H1 (cell line): Measurements from ENCODE around the gene VENTX. TPM values are rescaled to one million over a fixed set of nuclear protein-coding genes. Genes with fewer than 3 reads are reported as not detected.

Experiments
- CTCF ChIA-PET: fragments of 300-600 bp; sonication (Branson Sonifier 250); formaldehyde crosslinking; loops from one replicate; lab custom pipeline; 2021; ENCODE audit not compliant: partially characterized antibody; lab: Charles Lee
- POLR2A ChIA-PET: fragments of 300-600 bp; sonication (Branson Sonifier 250); formaldehyde crosslinking; loops from one replicate; lab custom pipeline; 2021; ENCODE audit warnings: inconsistent platforms; ENCODE audit not compliant: partially characterized antibody; lab: Charles Lee
- DNase-seq, 2 experiments: peaks; one replicate each; pipeline versions ENCODE4 v3.0.0 to v3.0.0-alpha.2; 2010 to 2022; ENCODE audit warnings: low spot score in 2 of 2, low read depth in 1 of 2, mixed read lengths in 1 of 2
- FAIRE-seq: peaks from 2 replicates; lab custom pipeline; 2011; peaks lifted over from hg19 to GRCh38; lab: Jason Lieb, UNC
- H2AFZ ChIP-seq: 2 replicates; pipeline ENCODE4 v1.8.1; 2012; ENCODE audit warnings: low read length, inconsistent platforms
- H2AK5ac ChIP-seq: 2 replicates; pipeline ENCODE4 v1.6.1; 2013; ENCODE audit warnings: low read depth, low read length
- H2BK120ac ChIP-seq: replicated peaks from 2 replicates; pipeline ENCODE3; 2013; ENCODE audit warnings: low read depth, low read length, inconsistent platforms
- H2BK12ac ChIP-seq: 2 replicates; pipeline ENCODE4 v1.6.1; 2013; ENCODE audit warnings: low read depth, low read length
- H2BK15ac ChIP-seq: 2 replicates; pipeline ENCODE4 v1.6.1; 2013; ENCODE audit warnings: low read length
- H2BK20ac ChIP-seq: 2 replicates; pipeline ENCODE4 v1.6.1; 2013; ENCODE audit warnings: low read length
- H2BK5ac ChIP-seq: 2 replicates; pipeline ENCODE4 v1.6.1; 2013; ENCODE audit warnings: low read depth, low read length
- H3K14ac ChIP-seq: 2 replicates; pipeline ENCODE4 v1.6.1; 2013; ENCODE audit warnings: inconsistent platforms; ENCODE audit not compliant: insufficient read length
- H3K18ac ChIP-seq: 2 replicates; pipeline ENCODE4 v1.6.1; 2013; ENCODE audit warnings: low read length; ENCODE audit errors: extremely low read depth
- H3K23ac ChIP-seq: 2 replicates; pipeline ENCODE4 v1.6.1; 2013; ENCODE audit warnings: inconsistent platforms; ENCODE audit not compliant: insufficient read length
- H3K23me2 ChIP-seq: 2 replicates; pipeline ENCODE4 v1.6.1; 2013; ENCODE audit warnings: low read depth, low read length
- H3K27ac ChIP-seq: 2 replicates; pipeline ENCODE4 v1.6.1; 2011; ENCODE audit warnings: low read depth, low read length, inconsistent platforms
- H3K27me3 ChIP-seq, 4 experiments: replicated peaks in 1 of 4; 1 replicate in 1 of 4; 2 replicates in 3 of 4; pipeline versions ENCODE4 v1.6.1 to v1.8.1; 2011 to 2013; ENCODE audit warnings: low read length in 3 of 4, mild to moderate bottlenecking in 3 of 4, inconsistent platforms in 2 of 4, mixed read lengths in 2 of 4, moderate library complexity in 1 of 4; ENCODE audit not compliant: control insufficient read depth in 3 of 4, insufficient read depth in 3 of 4; ENCODE audit errors: extremely low read depth in 1 of 4
- H3K36me3 ChIP-seq, 4 experiments: 2 replicates each; pipeline versions ENCODE4 v1.6.1 to v1.8.1; 2011 to 2013; ENCODE audit warnings: mild to moderate bottlenecking in 4 of 4, low read length in 3 of 4, moderate library complexity in 2 of 4, control low read depth in 1 of 4, inconsistent platforms in 1 of 4; ENCODE audit not compliant: insufficient read depth in 4 of 4, control insufficient read depth in 2 of 4
- H3K4ac ChIP-seq: replicated peaks from 2 replicates; pipeline ENCODE3; 2013; ENCODE audit warnings: low read length, low read depth, mixed read lengths, inconsistent platforms; ENCODE audit not compliant: insufficient read length
- H3K4me1 ChIP-seq, 4 experiments: replicated peaks in 1 of 4; 1 replicate in 1 of 4; 2 replicates in 3 of 4; pipeline versions ENCODE4 v1.6.1 to v1.8.1; 2011 to 2013; ENCODE audit warnings: low read length in 3 of 4, inconsistent platforms in 2 of 4, mixed read lengths in 1 of 4; ENCODE audit not compliant: insufficient read depth in 4 of 4, control insufficient read depth in 3 of 4
- H3K4me2 ChIP-seq, 2 experiments: 2 replicates each; pipeline versions ENCODE4 v1.6.1 to v1.8.1; 2011 to 2013; ENCODE audit warnings: low read depth in 2 of 2, low read length in 2 of 2, control low read depth in 1 of 2, inconsistent platforms in 1 of 2, mild to moderate bottlenecking in 1 of 2; ENCODE audit not compliant: insufficient read depth in 1 of 2
- H3K4me3 ChIP-seq, 4 experiments: fragments of 200-600, 300-600 bp in 1 of 4; sonication (generic), shearing (Covaris generic), sonication (Bioruptor Twin) in 1 of 4; 2 replicates each; pipeline versions ENCODE4 v1.5.1 to v1.8.1; 2011 to 2016; ENCODE audit warnings: low read length in 4 of 4, low read depth in 3 of 4, control low read depth in 2 of 4, inconsistent platforms in 2 of 4, mild to moderate bottlenecking in 2 of 4, mixed read lengths in 1 of 4, moderate library complexity in 1 of 4; ENCODE audit not compliant: insufficient read depth in 2 of 4; ENCODE audit errors: extremely low read depth in 1 of 4
- H3K56ac ChIP-seq: replicated peaks from 2 replicates; pipeline ENCODE3; 2013; ENCODE audit warnings: low read depth, mild to moderate bottlenecking, mixed read lengths, low read length, inconsistent platforms; ENCODE audit not compliant: insufficient read length
- H3K79me1 ChIP-seq: 2 replicates; pipeline ENCODE4 v1.6.1; 2013; ENCODE audit warnings: low read depth, low read length, control low read depth
- H3K79me2 ChIP-seq, 2 experiments: 2 replicates each; pipeline versions ENCODE4 v1.6.1 to v1.8.1; 2012 to 2013; ENCODE audit warnings: low read length in 2 of 2, mild to moderate bottlenecking in 2 of 2, inconsistent platforms in 1 of 2; ENCODE audit not compliant: insufficient read depth in 2 of 2, control insufficient read depth in 1 of 2
- H3K9ac ChIP-seq, 4 experiments: replicated peaks in 1 of 4; 1 replicate in 1 of 4; 2 replicates in 3 of 4; pipeline versions ENCODE4 v1.6.1 to v1.8.1; 2011 to 2013; ENCODE audit warnings: low read depth in 3 of 4, low read length in 3 of 4, control low read depth in 2 of 4, mild to moderate bottlenecking in 2 of 4, moderate library complexity in 2 of 4, inconsistent platforms in 1 of 4; ENCODE audit errors: extremely low read depth in 1 of 4
- H3K9me3 ChIP-seq, 2 experiments: 2 replicates each; pipeline versions ENCODE4 v1.6.1 to v1.8.1; 2012 to 2013; ENCODE audit warnings: mild to moderate bottlenecking in 2 of 2, moderate library complexity in 2 of 2, control low read depth in 1 of 2, inconsistent platforms in 1 of 2, low read depth in 1 of 2, low read length in 1 of 2, mixed read lengths in 1 of 2; ENCODE audit not compliant: insufficient read depth in 2 of 2
- H4K20me1 ChIP-seq, 2 experiments: replicated peaks in 1 of 2; 2 replicates each; pipeline versions ENCODE3 to v1.8.1; 2011 to 2013; ENCODE audit warnings: inconsistent platforms in 2 of 2, low read length in 2 of 2, mild to moderate bottlenecking in 1 of 2; ENCODE audit not compliant: insufficient read depth in 2 of 2, control insufficient read depth in 1 of 2
- H4K5ac ChIP-seq: 2 replicates; pipeline ENCODE4 v1.6.1; 2013; ENCODE audit warnings: low read length, low read depth, mixed read lengths, inconsistent platforms; ENCODE audit not compliant: insufficient read length
- H4K8ac ChIP-seq: 2 replicates; pipeline ENCODE4 v1.8.0; 2013; ENCODE audit warnings: mild to moderate bottlenecking, moderate library complexity, low read length, inconsistent platforms; ENCODE audit not compliant: insufficient read depth; ENCODE audit errors: extremely low read depth
- H4K91ac ChIP-seq: replicated peaks from 2 replicates; pipeline ENCODE3; 2013; ENCODE audit warnings: low read length, mixed read lengths, inconsistent platforms; ENCODE audit not compliant: insufficient read length
- CREB1 ChIP-seq: IDR thresholded peaks from 2 replicates; pipeline ENCODE4 v1.6.1; 2012; ENCODE audit warnings: inconsistent platforms
- CTCF ChIP-seq, 3 experiments: IDR thresholded peaks; 1 replicate in 2 of 3; 2 replicates in 1 of 3; pipeline versions ENCODE4 v1.5.1 to v1.6.1; 2011; ENCODE audit warnings: low read length in 3 of 3, mild to moderate bottlenecking in 3 of 3, inconsistent platforms in 2 of 3, low read depth in 1 of 3, moderate library complexity in 1 of 3; ENCODE audit not compliant: insufficient read depth in 1 of 3; ENCODE audit errors: control extremely low read depth in 1 of 3
- E2F6 ChIP-seq: IDR thresholded peaks from 2 replicates; pipeline ENCODE4 v1.6.1; 2012; ENCODE audit warnings: inconsistent platforms
- HDAC2 ChIP-seq, 2 experiments: fragments of 300-600 bp in 1 of 2; sonication (generic) in 1 of 2; IDR thresholded peaks; 2 replicates each; pipeline ENCODE4 v1.6.1; 2011 to 2012; ENCODE audit warnings: low read depth in 2 of 2, low read length in 2 of 2, mild to moderate bottlenecking in 2 of 2, moderate library complexity in 2 of 2, borderline replicate concordance in 1 of 2, inconsistent platforms in 1 of 2
- RFX5 ChIP-seq: IDR thresholded peaks from 2 replicates; pipeline ENCODE4 v1.6.1; 2011; ENCODE audit warnings: low read depth, low read length, improper control_type of control experiment, borderline replicate concordance
- SUZ12 ChIP-seq: fragments of 200-600 bp; sonication (generic); IDR thresholded peaks from 2 replicates; pipeline ENCODE4 v1.6.1; 2012; ENCODE audit warnings: mild to moderate bottlenecking, inconsistent platforms, low read length, moderate library complexity, mixed read lengths
- WGBS, 2 experiments: shearing (Covaris generic) in 1 of 2; methylation state at CpG; one replicate each; pipeline versions ENCODE4 v1.1.6 to v1.1.7; 2013 to 2015; ENCODE audit warnings: low lambda C conversion rate in 2 of 2, mixed read lengths in 2 of 2, inconsistent platforms in 1 of 2, low coverage in 1 of 2, missing lambda C conversion rate in 1 of 2; ENCODE audit not compliant: insufficient replicate concordance in 2 of 2, insufficient coverage in 1 of 2, insufficient read length in 1 of 2; ENCODE audit errors: extremely low coverage in 1 of 2, missing lambda C conversion rate in 1 of 2; 5-methylcytosine and 5-hydroxymethylcytosine counted together
- polyA plus RNA-seq, 7 experiments: library from polyadenylated mRNA; depleted of rRNA in 3 of 7; stranded (reverse) in 5 of 7; unstranded in 2 of 7; fragments of >200 nt in 5 of 7; fragments of 200-250 nt in 2 of 7; gene quantifications; 1 replicate in 5 of 7; 2 replicates in 1 of 7; 4 replicates in 1 of 7; pipeline versions ENCODE4 v1.2.1 to v1.2.3, GENCODE V29; 2011 to 2013; ENCODE audit warnings: missing spikeins in 2 of 7, mixed read lengths in 2 of 7
- total RNA-seq: library from RNA; stranded (reverse); fragmentation: NEBNext Ultra II Directional; extraction: Animal tissue kit (Norgen Biotek cat#: 25700); gene quantifications from 2 replicates; pipeline ENCODE4 v1.2.1, GENCODE V29; 2021

Gene VENTX
- total and polyA plus RNA-seq, 2 of the 8 experiments (the other 6 are each of a cell fraction or from before 2014, with no cell fraction given) = 5.6 TPM

GRCh38 chr10:133276100-133276434 is 38.4 kb downstream of the VENTX start:
- Histone ChIP-seq H2BK120ac (no peak overlapping the region), H2BK12ac (no peak overlapping the region), H3K23me2 (peaks cover 5% of the 10 kb centered on the region; the same call in 1 of the 2 replicates), H2BK5ac (no peak overlapping the region), H3K4me1 (peaks cover 0 to 13% (median 7%) of the 10 kb centered on the region in 4 experiments; a peak in 5 of 7 replicates), H3K56ac (no peak overlapping the region), H4K5ac (no peak overlapping the region), H3K23ac (no peak overlapping the region), H4K20me1 (peaks cover 0 to 4% of the 10 kb centered on the region in 2 experiments), H2AFZ (no peak overlapping the region), H3K9ac (no peak overlapping the region), H3K79me2 (no peaks in the 10 kb centered on the region), H3K79me1 (no peaks in the 10 kb centered on the region), H3K4me3 (peak overlapping the region in 2 of 4 experiments; percentile 26 to 60; a peak in 4 of 8 replicates), H3K4ac (no peak overlapping the region), H3K27me3 (peaks cover 0 to 7% (median 4%) of the 10 kb centered on the region in 4 experiments; a peak in 6 of 7 replicates), H3K36me3 (peaks cover 0 to 7% (median 3%) of the 10 kb centered on the region in 4 experiments; a peak in 3 of 8 replicates), H4K8ac (no peak overlapping the region), H2BK15ac (peak overlapping the region; percentile 81; the same call in 1 of the 2 replicates), H3K4me2 (peak overlapping the region; percentile 58 to 85), H2AK5ac (no peak overlapping the region), H3K9me3 (no peaks in the 10 kb centered on the region), H3K18ac (no peak overlapping the region), H2BK20ac (0 out of 2 replicates have a peak overlapping the region, but pooled peaks have one; percentile 61), H3K27ac (no peak overlapping the region), H3K14ac (no peak overlapping the region), H4K91ac (no peak overlapping the region)
- POLR2A ChIA-PET = interaction anchor here (1.0 to 2.4 kb wide), 5 partner anchors 9 to 50 kb away, joined by 3 to 11 read pairs (median 7); no protein-coding TSS in a partner anchor
- CTCF ChIA-PET = interaction anchor here (0.7 to 2.1 kb wide), 7 partner anchors 9 to 229 kb away, joined by 3 to 10 read pairs (median 4); no protein-coding TSS in a partner anchor
- 71% methylated on average over 6 of the region's 6 CpGs; no CpG with 5 or more reads in 1 of the 2 experiments for WGBS, 2 experiments
- no peak for TF ChIP-seq HDAC2 (IDR thresholded peaks at IDR 0.05; ENCODE audit: borderline replicate concordance in 1 of 2, low read depth in 2 of 2, low read length in 2 of 2)
- TF ChIP-seq SUZ12 = no peak
- no peak for TF ChIP-seq CTCF (IDR thresholded peaks at IDR 0.05; ENCODE audit: control extremely low read depth in 1 of 3, insufficient read depth in 1 of 3, low read depth in 1 of 3, low read length in 3 of 3)
- peak; percentile 24; the same call in 1 of the 2 replicates for TF ChIP-seq E2F6
- no peak for TF ChIP-seq CREB1
- TF ChIP-seq RFX5 = no peak
- DNase-seq (no peak), FAIRE-seq (no peak)
